HEK293 (cell line): ENCODE data around the gene STK10.

Experiments
- EGR2 ChIP-seq: fragments of 450-650 bp; formaldehyde crosslinking; IDR thresholded peaks from 2 replicates; pipeline ENCODE4 v1.5.1; 2016; ENCODE audit warnings: low read depth, missing biosample characterization, missing genetic modification characterization
- PRDM10 ChIP-seq: fragments of 450-650 bp; formaldehyde crosslinking; IDR thresholded peaks from 2 replicates; pipeline ENCODE4 v1.5.1; 2016; ENCODE audit warnings: missing biosample characterization, missing genetic modification characterization
- PRDM4 ChIP-seq: fragments of 450-650 bp; formaldehyde crosslinking; IDR thresholded peaks from 2 replicates; pipeline ENCODE4 v1.5.1; 2017; ENCODE audit warnings: missing biosample characterization, missing genetic modification characterization
- TRIM28 ChIP-seq: IDR thresholded peaks from 2 replicates; pipeline ENCODE4 v1.6.1; 2011; ENCODE audit warnings: low read length, control low read depth, borderline replicate concordance
- TSHZ1 ChIP-seq: fragments of 450-650 bp; formaldehyde crosslinking; IDR thresholded peaks from 2 replicates; pipeline ENCODE4 v1.5.1; 2016; ENCODE audit warnings: missing biosample characterization, missing genetic modification characterization, borderline replicate concordance
- WT1 ChIP-seq: fragments of 450-650 bp; formaldehyde crosslinking; IDR thresholded peaks from 2 replicates; pipeline ENCODE4 v1.5.1; 2016; ENCODE audit warnings: missing biosample characterization, missing genetic modification characterization
- ZBTB26 ChIP-seq: fragments of 450-650 bp; formaldehyde crosslinking; optimal IDR thresholded peaks from 2 replicates; pipeline ENCODE3; 2016; ENCODE audit warnings: missing biosample characterization, mild to moderate bottlenecking, missing genetic modification characterization
- ZBTB49 ChIP-seq: fragments of 450-650 bp; formaldehyde crosslinking; IDR thresholded peaks from 2 replicates; pipeline ENCODE4 v1.5.1; 2016; ENCODE audit warnings: missing biosample characterization, missing genetic modification characterization, low read depth
- ZFP69B ChIP-seq: fragments of 450-650 bp; formaldehyde crosslinking; IDR thresholded peaks from 2 replicates; pipeline ENCODE4 v1.5.1; 2016; ENCODE audit warnings: missing biosample characterization, missing genetic modification characterization
- ZNF121 ChIP-seq: fragments of 450-650 bp; formaldehyde crosslinking; IDR thresholded peaks from 2 replicates; pipeline ENCODE4 v1.5.1; 2016; ENCODE audit warnings: missing biosample characterization, missing genetic modification characterization
- ZNF211 ChIP-seq: fragments of 450-650 bp; formaldehyde crosslinking; IDR thresholded peaks from 2 replicates; pipeline ENCODE4 v1.5.1; 2016; ENCODE audit warnings: low read depth, missing biosample characterization, missing genetic modification characterization
- ZNF214 ChIP-seq: fragments of 450-650 bp; formaldehyde crosslinking; IDR thresholded peaks from 2 replicates; pipeline ENCODE4 v1.5.1; 2017; ENCODE audit warnings: missing biosample characterization, mild to moderate bottlenecking, missing genetic modification characterization, borderline replicate concordance
- ZNF24 ChIP-seq: fragments of 450-650 bp; formaldehyde crosslinking; IDR thresholded peaks from 2 replicates; pipeline ENCODE4 v1.5.1; 2016; ENCODE audit warnings: missing biosample characterization, missing genetic modification characterization
- ZNF248 ChIP-seq: fragments of 450-650 bp; formaldehyde crosslinking; IDR thresholded peaks from 2 replicates; pipeline ENCODE4 v1.5.1; 2017; ENCODE audit warnings: missing biosample characterization, missing genetic modification characterization
- ZNF26 ChIP-seq: fragments of 450-650 bp; formaldehyde crosslinking; IDR thresholded peaks from 2 replicates; pipeline ENCODE4 v1.5.1; 2016; ENCODE audit warnings: missing biosample characterization, missing genetic modification characterization
- ZNF366 ChIP-seq: fragments of 450-650 bp; formaldehyde crosslinking; conservative IDR thresholded peaks from 2 replicates; pipeline ENCODE4 v1.5.1; 2016; ENCODE audit warnings: missing biosample characterization, missing genetic modification characterization
- ZNF544 ChIP-seq: fragments of 450-650 bp; formaldehyde crosslinking; IDR thresholded peaks from 2 replicates; pipeline ENCODE4 v1.5.0; 2017; ENCODE audit warnings: missing biosample characterization, missing genetic modification characterization
- ZNF580 ChIP-seq: fragments of 450-650 bp; formaldehyde crosslinking; IDR thresholded peaks from 2 replicates; pipeline ENCODE4 v1.5.1; 2016; ENCODE audit warnings: missing biosample characterization, missing genetic modification characterization
- ZNF585B ChIP-seq: fragments of 450-650 bp; formaldehyde crosslinking; IDR thresholded peaks from 2 replicates; pipeline ENCODE4 v1.5.1; 2016; ENCODE audit warnings: missing biosample characterization, missing genetic modification characterization
- ZNF660 ChIP-seq: fragments of 450-650 bp; IDR thresholded peaks from 2 replicates; pipeline ENCODE4 v1.5.1; 2018; ENCODE audit warnings: missing biosample characterization, mild to moderate bottlenecking, missing genetic modification characterization
- ZNF677 ChIP-seq: fragments of 450-650 bp; IDR thresholded peaks from 2 replicates; pipeline ENCODE4 v1.5.0; 2018; ENCODE audit warnings: missing biosample characterization, mild to moderate bottlenecking, missing genetic modification characterization, moderate library complexity
- ZNF785 ChIP-seq: fragments of 450-650 bp; formaldehyde crosslinking; IDR thresholded peaks from 2 replicates; pipeline ENCODE4 v1.5.1; 2016; ENCODE audit warnings: missing biosample characterization, missing genetic modification characterization
- ZSCAN30 ChIP-seq: fragments of 450-650 bp; IDR thresholded peaks from 2 replicates; pipeline ENCODE4 v1.5.1; 2018; ENCODE audit warnings: missing biosample characterization, mild to moderate bottlenecking, missing genetic modification characterization, moderate library complexity

Gene STK10

GRCh38 chr5:172188033-172188892 is at the start of gene STK10 (continued):
- TF ChIP-seq PRDM10 (tag by site-specific recombination): peak; percentile 93
- peak; percentile 79 for TF ChIP-seq ZNF24 (tag by site-specific recombination)
- no peak for TF ChIP-seq ZNF26 (tag by site-specific recombination)
- no peak for TF ChIP-seq ZNF585B
- no peak for TF ChIP-seq ZBTB49 (tag by site-specific recombination)
- TF ChIP-seq WT1 (tag by site-specific recombination): peak; percentile 34; the same call in 1 of the 2 replicates
- peak; percentile 91 for TF ChIP-seq ZBTB26 (tag by site-specific recombination)
- 0 out of 2 replicates have a peak, but pooled peaks have one; percentile 32 for TF ChIP-seq ZNF121
- 0 out of 2 replicates have a peak, but pooled peaks have one; percentile 22 for TF ChIP-seq TRIM28
- no peak for TF ChIP-seq TSHZ1 (tag by site-specific recombination)
- no peak for TF ChIP-seq ZNF248
- TF ChIP-seq ZNF660 (tag by site-specific recombination): peak; percentile 63
- no peak for TF ChIP-seq ZNF211 (tag by site-specific recombination)
- no peak for TF ChIP-seq ZNF214
- TF ChIP-seq ZNF544 (tag by site-specific recombination): no peak
- peak; percentile 98 for TF ChIP-seq ZSCAN30
- TF ChIP-seq ZFP69B: peak; percentile 88
- peak; percentile 54; the same call in 1 of the 2 replicates for TF ChIP-seq ZNF580 (tag by site-specific recombination)
- TF ChIP-seq ZNF677 (tag by site-specific recombination): no peak
- TF ChIP-seq ZNF785 (tag by site-specific recombination): peak; percentile 41; the same call in 1 of the 2 replicates
- peak; percentile 57 for TF ChIP-seq EGR2
- TF ChIP-seq ZNF366 (tag by site-specific recombination): peak; percentile 49; the same call in 1 of the 2 replicates
- TF ChIP-seq PRDM4: peak; percentile 65; the same call in 1 of the 2 replicates
